GM12865 (cell line): Measurements from ENCODE around the gene ABCB1.
A peak's percentile ranks its signal among the peaks of the same experiment; 100 is the strongest.

ENCODE experiments used
- DNase-seq: peaks from one replicate; pipeline ENCODE4 v3.0.0; 2010; ENCODE audit warnings: low read depth
- H3K4me3 ChIP-seq: 2 replicates; pipeline ENCODE4 v1.5.1; 2011; ENCODE audit warnings: mild to moderate bottlenecking, low read depth, low read length, control low read depth
- TF ChIP-seq, protein P1 (sequence below): IDR thresholded peaks from 2 replicates; pipeline ENCODE4 v1.5.1; 2011; ENCODE audit warnings: low read length, control low read depth, low read depth, inconsistent platforms; ENCODE audit not compliant: insufficient read depth; ENCODE audit errors: missing control alignments

The ABCB1 gene

DNA sequence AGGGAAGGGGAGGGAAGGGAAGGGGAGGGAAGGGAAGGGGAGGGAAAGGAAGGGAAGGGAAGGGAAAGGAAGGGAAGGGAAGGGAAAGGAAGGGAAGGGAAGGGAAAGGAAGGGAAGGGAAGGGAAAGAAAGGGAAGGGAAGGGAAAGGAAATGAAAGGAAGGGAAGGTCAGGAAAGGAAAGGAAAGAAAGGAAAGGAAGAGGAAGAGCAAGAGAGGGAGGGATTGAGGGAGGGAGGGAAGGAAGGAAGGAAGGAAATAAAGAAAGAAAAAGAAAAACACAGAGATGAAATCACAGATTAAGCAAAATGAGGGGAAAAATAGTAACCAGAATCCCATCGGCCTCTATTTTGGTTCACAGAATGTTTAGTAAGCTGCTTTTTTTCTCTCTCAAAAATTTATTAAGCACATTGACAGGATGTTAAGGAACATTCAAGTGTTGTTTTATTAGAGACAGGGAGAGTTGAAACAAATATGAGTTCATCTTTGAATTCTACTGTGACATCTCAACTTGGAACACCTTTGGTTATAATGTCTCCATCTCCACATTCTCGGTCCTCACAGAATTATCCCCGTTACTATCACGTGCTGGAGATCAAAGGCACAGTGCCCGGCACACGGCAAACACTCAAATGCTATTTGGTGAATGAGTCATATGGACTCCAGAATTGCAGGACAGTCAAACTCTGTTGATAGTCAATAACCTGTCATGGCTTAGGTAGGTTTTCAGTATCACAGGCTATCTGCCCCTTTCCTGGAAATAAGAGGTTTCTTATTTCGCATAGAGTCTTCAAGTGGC is 52.4 kb downstream of the ABCB1 start:
- TF ChIP-seq, protein P1, sequence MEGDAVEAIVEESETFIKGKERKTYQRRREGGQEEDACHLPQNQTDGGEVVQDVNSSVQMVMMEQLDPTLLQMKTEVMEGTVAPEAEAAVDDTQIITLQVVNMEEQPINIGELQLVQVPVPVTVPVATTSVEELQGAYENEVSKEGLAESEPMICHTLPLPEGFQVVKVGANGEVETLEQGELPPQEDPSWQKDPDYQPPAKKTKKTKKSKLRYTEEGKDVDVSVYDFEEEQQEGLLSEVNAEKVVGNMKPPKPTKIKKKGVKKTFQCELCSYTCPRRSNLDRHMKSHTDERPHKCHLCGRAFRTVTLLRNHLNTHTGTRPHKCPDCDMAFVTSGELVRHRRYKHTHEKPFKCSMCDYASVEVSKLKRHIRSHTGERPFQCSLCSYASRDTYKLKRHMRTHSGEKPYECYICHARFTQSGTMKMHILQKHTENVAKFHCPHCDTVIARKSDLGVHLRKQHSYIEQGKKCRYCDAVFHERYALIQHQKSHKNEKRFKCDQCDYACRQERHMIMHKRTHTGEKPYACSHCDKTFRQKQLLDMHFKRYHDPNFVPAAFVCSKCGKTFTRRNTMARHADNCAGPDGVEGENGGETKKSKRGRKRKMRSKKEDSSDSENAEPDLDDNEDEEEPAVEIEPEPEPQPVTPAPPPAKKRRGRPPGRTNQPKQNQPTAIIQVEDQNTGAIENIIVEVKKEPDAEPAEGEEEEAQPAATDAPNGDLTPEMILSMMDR, result no peak
- DNase-seq, result no peak
- no peak overlapping the region for H3K4me3 ChIP-seq

DNA sequence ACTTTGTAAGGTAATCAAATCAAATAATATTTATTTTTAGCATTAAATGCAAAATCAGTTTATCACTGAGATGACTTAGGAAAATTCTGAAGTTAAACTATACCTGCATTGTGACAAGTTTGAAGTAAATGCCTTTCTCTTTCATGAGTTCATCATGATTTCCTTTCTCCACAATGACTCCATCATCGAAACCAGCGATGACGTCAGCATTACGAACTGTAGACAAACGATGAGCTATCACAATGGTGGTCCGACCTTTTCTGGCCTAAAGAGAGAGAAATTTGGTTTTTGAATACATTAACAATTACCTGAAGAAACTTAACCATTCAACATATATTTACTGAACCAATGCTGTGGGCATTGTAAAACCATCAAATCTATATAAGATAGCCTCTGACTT is 54.9 kb downstream of the ABCB1 start:
- TF ChIP-seq, protein P1, result no peak
- H3K4me3 ChIP-seq, result no peak overlapping the region
- no peak for DNase-seq

DNA sequence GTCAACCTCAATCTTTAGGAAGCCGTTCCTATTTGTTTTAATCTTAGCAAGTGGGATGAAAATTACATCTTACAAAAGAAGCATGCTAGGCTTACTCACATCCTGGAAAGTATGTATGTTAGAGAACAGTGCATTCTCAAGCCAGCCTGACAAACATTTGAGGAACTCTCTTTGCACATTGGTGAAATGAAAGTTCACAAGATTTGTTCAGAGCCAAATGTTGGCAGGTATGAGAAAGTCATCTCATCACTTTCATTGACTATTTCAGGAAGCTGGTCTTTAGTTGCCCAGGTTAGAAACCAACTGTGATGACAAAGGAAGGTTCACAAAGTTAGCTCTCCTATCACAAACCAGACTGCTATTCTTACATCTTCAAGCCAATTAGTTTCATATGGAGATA is 57.1 kb downstream of the ABCB1 start:
- H3K4me3 ChIP-seq, result no peak overlapping the region
- TF ChIP-seq, protein P1, result no peak
- peak; percentile 42 for DNase-seq

DNA sequence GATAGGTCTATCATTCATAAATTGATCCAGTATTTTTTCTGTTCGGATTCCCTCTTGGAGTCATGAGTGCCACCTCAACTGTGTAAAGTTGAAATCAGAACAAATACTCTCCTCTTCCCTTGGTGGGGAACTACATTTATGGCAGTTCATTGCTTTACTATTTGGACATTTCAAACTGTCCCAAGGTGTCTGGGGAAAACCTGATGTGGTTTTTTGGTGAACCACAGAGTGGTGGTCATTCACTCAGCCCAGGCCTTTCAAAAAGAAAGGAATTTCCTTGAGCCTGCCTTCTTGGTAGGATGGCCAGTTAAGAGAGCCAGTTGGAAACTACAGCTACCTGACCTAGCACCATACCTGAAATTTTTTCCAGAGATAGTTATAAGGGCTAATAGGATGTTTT is 59.0 kb downstream of the ABCB1 start:
- TF ChIP-seq, protein P1, result no peak
- H3K4me3 ChIP-seq, result no peak overlapping the region
- DNase-seq, result peak; percentile 26

DNA sequence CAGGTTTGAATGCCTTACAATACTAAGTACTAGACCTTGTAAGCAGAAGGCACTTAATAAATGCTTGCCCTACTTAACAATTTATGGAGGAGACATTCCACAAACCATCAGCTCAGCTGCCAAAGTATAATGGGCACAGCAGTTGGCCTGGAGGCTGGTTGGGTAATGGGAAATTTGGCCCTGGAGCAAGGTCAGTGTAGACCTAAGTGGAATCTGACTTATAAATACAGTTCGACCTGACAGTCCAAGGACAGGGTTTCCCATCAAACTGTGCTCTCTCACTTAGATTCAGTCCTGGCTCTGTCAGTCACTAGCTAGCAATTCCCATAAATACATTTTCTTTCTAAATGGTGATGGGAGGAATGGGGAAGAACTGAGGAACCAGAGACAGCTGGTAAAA is 62.6 kb downstream of the ABCB1 start:
- no peak for DNase-seq
- H3K4me3 ChIP-seq, result no peak overlapping the region
- TF ChIP-seq, protein P1, result no peak

DNA sequence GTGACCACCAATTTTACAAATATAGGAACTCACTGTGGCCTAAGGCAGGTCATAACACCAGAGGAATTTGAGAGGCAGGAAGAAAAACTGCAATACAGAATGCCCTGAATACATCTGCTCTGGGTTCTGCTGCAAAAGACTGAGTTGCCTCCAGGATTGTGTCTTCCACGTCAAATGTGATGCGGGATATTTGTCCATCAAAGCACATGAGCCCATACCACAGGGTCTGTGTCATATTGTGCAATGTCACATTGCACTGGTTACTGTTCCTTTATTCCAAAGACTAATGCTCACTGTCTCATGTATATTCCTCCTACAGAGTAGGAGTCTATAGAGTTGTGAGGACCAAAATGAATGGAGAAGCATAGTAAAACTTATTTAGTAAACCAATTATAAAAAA is 66.6 kb downstream of the ABCB1 start:
- TF ChIP-seq, protein P1, result no peak
- H3K4me3 ChIP-seq, result no peak overlapping the region
- DNase-seq, result no peak

DNA sequence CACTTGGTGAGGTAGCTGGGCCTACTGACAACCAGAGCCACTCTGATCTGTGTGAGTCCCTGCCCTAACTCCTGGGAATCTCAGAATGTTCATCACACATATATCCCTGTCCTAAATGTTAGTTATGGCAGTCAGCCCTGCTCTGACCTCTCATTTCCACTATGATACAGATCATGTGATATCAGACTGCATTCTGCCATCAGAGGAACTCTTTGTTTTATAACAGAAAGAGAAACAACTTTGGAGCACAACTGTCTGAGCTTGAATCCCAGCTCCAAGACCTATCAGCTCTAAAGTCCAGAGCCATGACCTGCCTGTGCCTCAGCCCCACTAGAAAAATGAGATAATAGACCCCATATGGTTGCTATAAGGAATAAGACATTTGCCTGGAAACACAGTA is 70.6 kb downstream of the ABCB1 start:
- TF ChIP-seq, protein P1, result no peak
- H3K4me3 ChIP-seq, result no peak overlapping the region
- no peak for DNase-seq
